HepG2 (cell line): ENCODE measurements around the gene GKN1. TPM values are rescaled to one million over a fixed set of nuclear protein-coding genes. Genes with fewer than 3 reads are reported as not detected.

Experiments
- ATF7 ChIP-seq, 2 experiments: fragments of 450-650 bp in 1 of 2; sonication (generic) in 1 of 2; formaldehyde crosslinking in 1 of 2; IDR thresholded peaks; 2 replicates each; pipeline versions ENCODE4 v1.4.0 to v1.6.1; 2016 to 2020; ENCODE audit warnings: antibody characterized with exemption in 1 of 2, mild to moderate bottlenecking in 1 of 2, missing genetic modification reagents in 1 of 2
- CCDC6 ChIP-seq: sonication (generic); formaldehyde crosslinking; IDR thresholded peaks from 2 replicates; pipeline ENCODE4 v1.8.1; 2022; ENCODE audit warnings: mild to moderate bottlenecking, missing genetic modification reagents, moderate library complexity
- PAWR ChIP-seq: sonication (generic); formaldehyde crosslinking; IDR thresholded peaks from 2 replicates; pipeline ENCODE4 v1.4.0; 2020; ENCODE audit warnings: missing genetic modification reagents, mild to moderate bottlenecking, borderline replicate concordance
- SP140L ChIP-seq: sonication (generic); formaldehyde crosslinking; IDR thresholded peaks from 2 replicates; pipeline ENCODE4 v1.4.0; 2020; ENCODE audit warnings: missing genetic modification reagents, borderline replicate concordance
- SP2 ChIP-seq: sonication (generic); formaldehyde crosslinking; IDR thresholded peaks from 2 replicates; pipeline ENCODE4 v1.5.1; 2020; ENCODE audit warnings: mild to moderate bottlenecking, missing genetic modification reagents
- TSC22D2 ChIP-seq: sonication (generic); formaldehyde crosslinking; IDR thresholded peaks from 2 replicates; pipeline ENCODE4 v1.5.1; 2020; ENCODE audit warnings: missing genetic modification reagents, mild to moderate bottlenecking, borderline replicate concordance
- WIZ ChIP-seq: sonication (generic); formaldehyde crosslinking; IDR thresholded peaks from 2 replicates; pipeline ENCODE4 v1.5.1; 2020; ENCODE audit warnings: mild to moderate bottlenecking, missing genetic modification reagents
- ZNF101 ChIP-seq: sonication (generic); formaldehyde crosslinking; IDR thresholded peaks from 2 replicates; pipeline ENCODE4 v1.4.0; 2020; ENCODE audit warnings: mild to moderate bottlenecking, low read depth, missing genetic modification reagents, borderline replicate concordance
- ZNF20 ChIP-seq: sonication (generic); formaldehyde crosslinking; IDR thresholded peaks from 2 replicates; pipeline ENCODE4 v1.4.0; 2020; ENCODE audit warnings: mild to moderate bottlenecking, moderate library complexity, missing genetic modification reagents
- ZNF691 ChIP-seq: sonication (generic); formaldehyde crosslinking; IDR thresholded peaks from 2 replicates; pipeline ENCODE4 v1.4.0; 2020; ENCODE audit warnings: missing genetic modification reagents, low read depth, mild to moderate bottlenecking, borderline replicate concordance
- ZNF704 ChIP-seq: sonication (generic); formaldehyde crosslinking; IDR thresholded peaks from 2 replicates; pipeline ENCODE4 v1.8.1; 2023; ENCODE audit warnings: mild to moderate bottlenecking, inconsistent platforms, moderate library complexity, missing genetic modification reagents, borderline replicate concordance
- ZNF839 ChIP-seq: sonication (generic); formaldehyde crosslinking; IDR thresholded peaks from 2 replicates; pipeline ENCODE4 v1.4.0; 2020; ENCODE audit warnings: missing genetic modification reagents, mild to moderate bottlenecking, borderline replicate concordance
- polyA plus RNA-seq, 8 experiments: library from polyadenylated mRNA; depleted of rRNA in 3 of 8; stranded (reverse) in 7 of 8; unstranded in 1 of 8; fragments of >200 nt; fragmentation: Illumina TruSeq in 4 of 8; extraction: Trizol in 4 of 8; gene quantifications; 2 replicates each; pipeline versions ENCODE4 v1.2.1 to v1.2.3, GENCODE V29; 2011 to 2016; ENCODE audit warnings: low read depth in 4 of 8, missing spikeins in 1 of 8, mixed read lengths in 1 of 8; ENCODE audit not compliant: insufficient read depth in 1 of 8
- total RNA-seq, 5 experiments: library from RNA; depleted of rRNA; stranded (reverse); fragments of >200 nt; fragmentation: Illumina TruSeq; extraction: Trizol; gene quantifications; 2 replicates each; pipeline ENCODE4 v1.2.3, GENCODE V29; 2016; ENCODE audit warnings: low read depth in 1 of 5
- TF ChIP-seq, protein P1 (sequence below): IDR thresholded peaks from 2 replicates; pipeline ENCODE4 v1.6.1; 2016; ENCODE audit warnings: missing biosample characterization, missing genetic modification reagents, low read depth
- TF ChIP-seq, protein P2 (sequence below): sonication (generic); formaldehyde crosslinking; IDR thresholded peaks from 2 replicates; pipeline ENCODE4 v1.4.0; 2020; ENCODE audit warnings: mild to moderate bottlenecking, missing genetic modification reagents
- TF ChIP-seq, protein P3 (sequence below): sonication (generic); formaldehyde crosslinking; IDR thresholded peaks from 2 replicates; pipeline ENCODE4 v1.8.0; 2022; ENCODE audit warnings: mild to moderate bottlenecking, missing genetic modification reagents, borderline replicate concordance
- TF ChIP-seq, protein P4 (sequence below): sonication (generic); formaldehyde crosslinking; IDR thresholded peaks from 2 replicates; pipeline ENCODE4 v1.8.0; 2022; ENCODE audit warnings: missing genetic modification reagents, mild to moderate bottlenecking, borderline replicate concordance
- TF ChIP-seq, protein P5 (sequence below): IDR thresholded peaks from 2 replicates; pipeline ENCODE4 v1.6.1; 2016; ENCODE audit warnings: mild to moderate bottlenecking, missing biosample characterization, missing genetic modification reagents

Gene GKN1
- total and polyA plus RNA-seq, 2 of the 13 experiments (the other 11 are each of a cell fraction or from before 2014, with no cell fraction given), result not detected

GRCh38 chr2:69013142-69013839 is 38.9 kb downstream of the GKN1 start, which contains the start of gene ANTXR1 (continued):
- TF ChIP-seq, protein P1, sequence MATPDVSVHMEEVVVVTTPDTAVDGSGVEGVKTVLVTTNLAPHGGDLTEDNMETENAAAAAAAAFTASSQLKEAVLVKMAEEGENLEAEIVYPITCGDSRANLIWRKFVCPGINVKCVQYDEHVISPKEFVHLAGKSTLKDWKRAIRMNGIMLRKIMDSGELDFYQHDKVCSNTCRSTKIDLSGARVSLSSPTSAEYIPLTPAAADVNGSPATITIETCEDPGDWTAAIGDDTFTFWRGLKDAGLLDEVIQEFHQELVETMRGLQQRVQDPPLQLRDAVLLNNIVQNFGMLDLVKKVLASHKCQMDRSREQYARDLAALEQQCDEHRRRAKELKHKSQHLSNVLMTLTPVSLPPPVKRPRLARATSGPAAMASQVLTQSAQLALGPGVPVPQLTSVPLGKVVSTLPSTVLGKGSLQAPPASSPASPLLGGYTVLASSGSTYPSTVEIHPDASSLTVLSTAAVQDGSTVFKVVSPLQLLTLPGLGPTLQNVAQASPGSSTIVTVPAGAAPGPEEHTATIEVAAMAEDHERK, result no peak
- TF ChIP-seq CCDC6 (CRISPR knock-in tag) (no peak), WIZ (CRISPR knock-in tag) (no peak), ZNF101 (CRISPR knock-in tag) (no peak), TSC22D2 (no peak), ZNF691 (CRISPR knock-in tag) (peak; percentile 86), ATF7 (IDR thresholded peaks at IDR 0.05) (no peak), ATF7 (CRISPR knock-in tag; IDR thresholded peaks at IDR 0.05) (no peak), SP140L (CRISPR knock-in tag) (no peak), ZNF704 (peak; percentile 42; the same call in 1 of the 2 replicates), PAWR (CRISPR knock-in tag) (no peak), ZNF20 (CRISPR knock-in tag) (no peak), ZNF839 (0 out of 2 replicates have a peak, but pooled peaks have one; percentile 12), SP2 (no peak)
- TF ChIP-seq, protein P2, sequence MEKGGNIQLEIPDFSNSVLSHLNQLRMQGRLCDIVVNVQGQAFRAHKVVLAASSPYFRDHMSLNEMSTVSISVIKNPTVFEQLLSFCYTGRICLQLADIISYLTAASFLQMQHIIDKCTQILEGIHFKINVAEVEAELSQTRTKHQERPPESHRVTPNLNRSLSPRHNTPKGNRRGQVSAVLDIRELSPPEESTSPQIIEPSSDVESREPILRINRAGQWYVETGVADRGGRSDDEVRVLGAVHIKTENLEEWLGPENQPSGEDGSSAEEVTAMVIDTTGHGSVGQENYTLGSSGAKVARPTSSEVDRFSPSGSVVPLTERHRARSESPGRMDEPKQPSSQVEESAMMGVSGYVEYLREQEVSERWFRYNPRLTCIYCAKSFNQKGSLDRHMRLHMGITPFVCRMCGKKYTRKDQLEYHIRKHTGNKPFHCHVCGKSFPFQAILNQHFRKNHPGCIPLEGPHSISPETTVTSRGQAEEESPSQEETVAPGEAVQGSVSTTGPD (CRISPR knock-in tag), result no peak
- TF ChIP-seq, protein P3, sequence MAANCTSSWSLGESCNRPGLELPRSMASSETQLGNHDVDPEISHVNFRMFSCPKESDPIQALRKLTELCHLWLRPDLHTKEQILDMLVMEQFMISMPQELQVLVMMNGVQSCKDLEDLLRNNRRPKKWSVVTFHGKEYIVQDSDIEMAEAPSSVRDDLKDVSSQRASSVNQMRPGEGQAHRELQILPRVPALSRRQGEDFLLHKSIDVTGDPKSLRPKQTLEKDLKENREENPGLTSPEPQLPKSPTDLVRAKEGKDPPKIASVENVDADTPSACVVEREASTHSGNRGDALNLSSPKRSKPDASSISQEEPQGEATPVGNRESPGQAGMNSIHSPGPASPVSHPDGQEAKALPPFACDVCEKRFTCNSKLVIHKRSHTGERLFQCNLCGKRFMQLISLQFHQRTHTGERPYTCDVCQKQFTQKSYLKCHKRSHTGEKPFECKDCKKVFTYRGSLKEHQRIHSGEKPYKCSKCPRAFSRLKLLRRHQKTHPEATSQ (CRISPR knock-in tag), result no peak
- TF ChIP-seq, protein P4, sequence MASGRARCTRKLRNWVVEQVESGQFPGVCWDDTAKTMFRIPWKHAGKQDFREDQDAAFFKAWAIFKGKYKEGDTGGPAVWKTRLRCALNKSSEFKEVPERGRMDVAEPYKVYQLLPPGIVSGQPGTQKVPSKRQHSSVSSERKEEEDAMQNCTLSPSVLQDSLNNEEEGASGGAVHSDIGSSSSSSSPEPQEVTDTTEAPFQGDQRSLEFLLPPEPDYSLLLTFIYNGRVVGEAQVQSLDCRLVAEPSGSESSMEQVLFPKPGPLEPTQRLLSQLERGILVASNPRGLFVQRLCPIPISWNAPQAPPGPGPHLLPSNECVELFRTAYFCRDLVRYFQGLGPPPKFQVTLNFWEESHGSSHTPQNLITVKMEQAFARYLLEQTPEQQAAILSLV, result no peak
- TF ChIP-seq, protein P5, sequence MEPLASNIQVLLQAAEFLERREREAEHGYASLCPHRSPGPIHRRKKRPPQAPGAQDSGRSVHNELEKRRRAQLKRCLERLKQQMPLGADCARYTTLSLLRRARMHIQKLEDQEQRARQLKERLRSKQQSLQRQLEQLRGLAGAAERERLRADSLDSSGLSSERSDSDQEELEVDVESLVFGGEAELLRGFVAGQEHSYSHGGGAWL (CRISPR knock-in tag), result peak; percentile 60; the same call in 1 of the 2 replicates
